Nephron (organoid): ENCODE results near the gene ELMO3.

Experiments used
- H3K27ac Mint-ChIP-seq, 3 experiments: 2 replicates each; pipeline ENCODE4 v1.8.0; 2020; ENCODE audit warnings: mixed read lengths in 3 of 3, mild to moderate bottlenecking in 2 of 3, moderate library complexity in 1 of 3
- H3K27me3 Mint-ChIP-seq: 2 replicates; pipeline ENCODE4 v1.8.0; 2021; ENCODE audit warnings: low read depth, mild to moderate bottlenecking, moderate library complexity, mixed read lengths
- H3K36me3 Mint-ChIP-seq: 2 replicates; pipeline ENCODE4 v1.8.0; 2020; ENCODE audit warnings: low read depth, mixed read lengths
- H3K4me1 Mint-ChIP-seq: 2 replicates; pipeline ENCODE4 v1.8.0; 2020; ENCODE audit warnings: mixed read lengths
- H3K4me3 Mint-ChIP-seq, 3 experiments: 2 replicates each; pipeline ENCODE4 v1.8.0; 2020; ENCODE audit warnings: mild to moderate bottlenecking in 3 of 3, mixed read lengths in 3 of 3, moderate library complexity in 2 of 3
- H3K9me3 Mint-ChIP-seq: 2 replicates; pipeline ENCODE4 v1.8.0; 2020; ENCODE audit warnings: mixed read lengths
- TF ChIP-seq, protein P1 (sequence below), 3 experiments: fragments of 200-600 bp; sonication (generic); IDR thresholded peaks; one replicate each; pipeline ENCODE4 v1.5.0; 2021; ENCODE audit warnings: antibody characterized with exemption in 3 of 3; ENCODE audit not compliant: unreplicated experiment in 3 of 3

ELMO3 gene

DNA sequence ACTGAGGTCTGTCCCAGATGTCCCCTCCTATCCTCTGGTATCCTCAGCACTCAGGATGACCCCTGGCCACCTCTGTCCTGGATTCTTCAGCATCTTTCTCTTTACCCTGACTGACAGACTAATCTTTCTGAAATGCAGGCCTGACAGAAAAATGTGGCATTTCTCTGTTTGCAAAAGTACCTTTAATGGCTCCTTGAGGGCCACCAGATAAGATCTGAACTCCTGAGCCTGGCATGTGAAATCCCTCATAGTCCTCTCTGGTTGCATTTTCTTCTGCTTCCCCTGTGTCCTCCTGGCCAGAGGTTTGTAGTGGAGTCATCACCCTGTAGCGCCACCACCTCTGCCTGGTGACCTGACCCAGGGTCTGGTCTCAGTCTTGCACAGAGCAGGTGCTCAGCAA is 2.0 kb upstream of the ELMO3 start:
- peaks cover 39% of the 10 kb centered on the region for H3K36me3 Mint-ChIP-seq
- no peaks in the 10 kb centered on the region for H3K9me3 Mint-ChIP-seq
- peak overlapping the region; percentile 16 to 70 (median 68) for H3K4me3 Mint-ChIP-seq
- H3K27me3 Mint-ChIP-seq = peaks cover 5% of the 10 kb centered on the region
- H3K4me1 Mint-ChIP-seq = peaks cover 26% of the 10 kb centered on the region
- TF ChIP-seq, protein P1, sequence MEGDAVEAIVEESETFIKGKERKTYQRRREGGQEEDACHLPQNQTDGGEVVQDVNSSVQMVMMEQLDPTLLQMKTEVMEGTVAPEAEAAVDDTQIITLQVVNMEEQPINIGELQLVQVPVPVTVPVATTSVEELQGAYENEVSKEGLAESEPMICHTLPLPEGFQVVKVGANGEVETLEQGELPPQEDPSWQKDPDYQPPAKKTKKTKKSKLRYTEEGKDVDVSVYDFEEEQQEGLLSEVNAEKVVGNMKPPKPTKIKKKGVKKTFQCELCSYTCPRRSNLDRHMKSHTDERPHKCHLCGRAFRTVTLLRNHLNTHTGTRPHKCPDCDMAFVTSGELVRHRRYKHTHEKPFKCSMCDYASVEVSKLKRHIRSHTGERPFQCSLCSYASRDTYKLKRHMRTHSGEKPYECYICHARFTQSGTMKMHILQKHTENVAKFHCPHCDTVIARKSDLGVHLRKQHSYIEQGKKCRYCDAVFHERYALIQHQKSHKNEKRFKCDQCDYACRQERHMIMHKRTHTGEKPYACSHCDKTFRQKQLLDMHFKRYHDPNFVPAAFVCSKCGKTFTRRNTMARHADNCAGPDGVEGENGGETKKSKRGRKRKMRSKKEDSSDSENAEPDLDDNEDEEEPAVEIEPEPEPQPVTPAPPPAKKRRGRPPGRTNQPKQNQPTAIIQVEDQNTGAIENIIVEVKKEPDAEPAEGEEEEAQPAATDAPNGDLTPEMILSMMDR (IDR thresholded peaks at IDR 0.05; ENCODE audit: unreplicated experiment in 3 of 3) = no peak
- H3K27ac Mint-ChIP-seq = no peak overlapping the region

DNA sequence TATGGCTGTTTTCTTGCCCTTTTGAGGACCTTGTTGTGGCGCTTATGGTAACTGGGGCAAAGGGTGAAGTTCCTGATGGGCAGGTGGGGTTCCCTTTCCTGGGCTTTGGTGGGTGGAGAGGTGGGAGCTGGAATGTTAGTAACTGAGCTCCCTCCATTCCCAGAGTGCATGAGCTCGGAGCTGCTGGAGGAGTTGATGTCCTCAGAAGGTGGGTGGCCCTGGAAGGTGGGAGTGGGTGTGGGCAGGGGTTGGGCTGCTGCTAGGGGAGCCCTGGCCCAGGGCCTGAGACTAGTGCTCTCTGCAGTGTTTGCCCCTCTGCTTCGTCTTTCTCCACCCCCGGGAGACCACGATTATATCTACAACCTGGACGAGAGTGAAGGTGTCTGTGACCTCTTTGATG is 1.2 kb upstream of the ELMO3 start:
- H3K4me1 Mint-ChIP-seq = peaks cover 21% of the 10 kb centered on the region

DNA sequence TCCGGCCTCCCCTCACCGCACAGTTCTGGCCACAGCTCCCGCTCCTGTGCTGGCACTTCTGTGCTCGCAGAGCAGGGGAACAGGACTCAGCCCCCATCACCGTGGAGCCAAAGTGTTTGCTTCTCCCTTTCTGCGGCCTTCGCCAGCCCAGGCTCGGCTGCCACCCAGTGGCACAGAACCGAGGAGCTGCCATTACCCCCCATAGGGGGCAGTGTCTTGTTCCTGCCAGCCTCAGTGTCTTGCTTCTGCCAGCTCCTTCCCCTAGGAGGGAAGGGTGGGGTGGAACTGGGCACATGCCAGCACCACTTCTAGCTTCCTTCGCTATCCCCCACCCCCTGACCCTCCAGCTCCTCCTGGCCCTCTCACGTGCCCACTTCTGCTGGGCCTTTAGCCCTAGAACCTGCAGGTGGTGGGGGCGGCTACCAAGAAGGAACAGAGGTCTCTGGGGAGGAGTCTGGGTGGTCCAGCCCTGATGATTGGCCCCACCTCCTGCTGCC is 645 bp upstream of the ELMO3 start:
- Mint-ChIP-seq H3K4me1 (peaks cover 17% of the 10 kb centered on the region), H3K9me3 (no peaks in the 10 kb centered on the region), H3K27ac (no peak overlapping the region), H3K4me3 (peak overlapping the region in 2 of 3 experiments; percentile 38 to 64), H3K27me3 (peaks cover 5% of the 10 kb centered on the region), H3K36me3 (peaks cover 39% of the 10 kb centered on the region)
- TF ChIP-seq, protein P1 (IDR thresholded peaks at IDR 0.05; ENCODE audit: unreplicated experiment in 3 of 3) = peak in 2 of 3 experiments; percentile 15 to 22

More for the DNA sequence above, 1.2 kb upstream of the ELMO3 start:
- Mint-ChIP-seq H3K9me3 (no peaks in the 10 kb centered on the region), H3K36me3 (peaks cover 39% of the 10 kb centered on the region), H3K27ac (peak overlapping the region in 1 of 3 experiments; percentile 74), H3K4me3 (no peak overlapping the region), H3K27me3 (peaks cover 5% of the 10 kb centered on the region)
- TF ChIP-seq, protein P1 (IDR thresholded peaks at IDR 0.05; ENCODE audit: unreplicated experiment in 3 of 3) = no peak

DNA sequence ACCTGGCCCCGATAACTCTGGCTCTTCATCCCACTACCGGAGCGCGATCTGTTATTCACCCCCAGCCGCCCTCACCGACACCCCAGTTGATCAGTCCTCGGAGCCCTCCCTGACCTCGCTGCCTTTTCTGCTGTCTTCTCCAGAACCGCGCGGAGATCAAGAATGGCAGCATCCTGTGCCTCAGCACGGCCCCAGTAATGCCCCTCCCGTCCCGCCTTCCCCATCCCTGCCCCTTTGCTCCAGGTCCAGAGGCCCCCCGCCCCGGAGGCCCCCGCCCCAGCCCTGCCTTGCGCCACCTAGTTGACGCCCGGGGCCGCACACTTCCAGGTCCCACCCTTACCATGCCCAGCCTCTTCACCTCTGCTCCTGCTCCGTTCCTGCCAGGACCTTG is 872 bp downstream of the ELMO3 start:
- H3K27me3 Mint-ChIP-seq = peaks cover 5% of the 10 kb centered on the region
- peak overlapping the region in 2 of 3 experiments; percentile 14 to 34 for H3K4me3 Mint-ChIP-seq
- peaks cover 32% of the 10 kb centered on the region for H3K36me3 Mint-ChIP-seq
- H3K9me3 Mint-ChIP-seq = no peaks in the 10 kb centered on the region
- H3K27ac Mint-ChIP-seq = no peak overlapping the region
- TF ChIP-seq, protein P1 (IDR thresholded peaks at IDR 0.05; ENCODE audit: unreplicated experiment in 3 of 3) = peak in 1 of 3 experiments; percentile 16
- H3K4me1 Mint-ChIP-seq = peaks cover 8% of the 10 kb centered on the region

DNA sequence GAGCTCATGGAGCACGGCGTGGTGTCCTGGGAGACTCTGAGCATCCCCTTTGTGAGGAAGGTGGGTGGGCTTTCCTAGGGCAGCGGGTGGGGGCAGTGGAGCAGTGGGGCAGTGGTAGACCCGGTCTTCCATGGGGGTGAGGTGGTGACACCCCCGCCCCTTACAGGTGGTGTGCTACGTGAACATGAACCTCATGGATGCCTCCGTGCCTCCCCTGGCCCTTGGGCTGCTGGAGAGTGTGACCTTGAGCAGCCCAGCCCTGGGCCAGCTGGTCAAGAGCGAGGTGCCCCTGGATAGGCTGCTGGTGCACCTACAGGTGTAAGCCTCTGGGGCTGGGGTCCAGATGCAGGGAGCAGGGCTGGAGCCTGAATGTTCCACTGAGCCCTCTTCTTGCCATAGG is 1.6 kb downstream of the ELMO3 start:
- Mint-ChIP-seq H3K27me3 (peaks cover 5% of the 10 kb centered on the region), H3K27ac (no peak overlapping the region), H3K36me3 (peaks cover 26% of the 10 kb centered on the region), H3K4me1 (peaks cover 8% of the 10 kb centered on the region), H3K4me3 (no peak overlapping the region), H3K9me3 (no peaks in the 10 kb centered on the region)
- TF ChIP-seq, protein P1 (IDR thresholded peaks at IDR 0.05; ENCODE audit: unreplicated experiment in 3 of 3) = no peak
